ENCODE measurements around the gene TP53RK.

TP53RK gene

GRCh38 chr20:46637427-46638133 lies 51.7 kb downstream of the TP53RK start:
- DNase-seq, result no peak

GRCh38 chr20:46637020-46637419 lies 52.2 kb downstream of the TP53RK start:
- no peak for DNase-seq

GRCh38 chr20:46636514-46636913 lies 52.7 kb downstream of the TP53RK start:
- DNase-seq, result no peak

- DNase-seq, result no peak
Measured at GRCh38 chr20:46635514-46636136, 53.6 kb downstream of the TP53RK start.

GRCh38 chr20:46634528-46634927 lies 54.7 kb downstream of the TP53RK start:
- no peak for DNase-seq

Data from NCI-H2227 treated with DMSO at 0.1 percent for 48 hours (cell line).